CD4-positive, alpha-beta T cell treated with Interferon alpha-2 for 1 hour (primary cell): ENCODE measurements around the gene TTC39A.

Source experiments
- DNase-seq, 2 donors: peaks; one replicate each; pipeline ENCODE4 v3.0.0-alpha.2; 2020 to 2022

Gene TTC39A

GRCh38 chr1:51296383-51297357, 33.7 kb downstream of the TTC39A start:
- DNase-seq: peak; percentile 61 to 70

GRCh38 chr1:51295926-51296325, 34.4 kb downstream of the TTC39A start:
- no peak for DNase-seq

GRCh38 chr1:51294566-51295184, 35.7 kb downstream of the TTC39A start:
- no peak for DNase-seq

- DNase-seq: no peak
Measured at GRCh38 chr1:51293898-51294515, 36.4 kb downstream of the TTC39A start.

GRCh38 chr1:51290489-51290847, 39.9 kb downstream of the TTC39A start:
- no peak for DNase-seq

DNA sequence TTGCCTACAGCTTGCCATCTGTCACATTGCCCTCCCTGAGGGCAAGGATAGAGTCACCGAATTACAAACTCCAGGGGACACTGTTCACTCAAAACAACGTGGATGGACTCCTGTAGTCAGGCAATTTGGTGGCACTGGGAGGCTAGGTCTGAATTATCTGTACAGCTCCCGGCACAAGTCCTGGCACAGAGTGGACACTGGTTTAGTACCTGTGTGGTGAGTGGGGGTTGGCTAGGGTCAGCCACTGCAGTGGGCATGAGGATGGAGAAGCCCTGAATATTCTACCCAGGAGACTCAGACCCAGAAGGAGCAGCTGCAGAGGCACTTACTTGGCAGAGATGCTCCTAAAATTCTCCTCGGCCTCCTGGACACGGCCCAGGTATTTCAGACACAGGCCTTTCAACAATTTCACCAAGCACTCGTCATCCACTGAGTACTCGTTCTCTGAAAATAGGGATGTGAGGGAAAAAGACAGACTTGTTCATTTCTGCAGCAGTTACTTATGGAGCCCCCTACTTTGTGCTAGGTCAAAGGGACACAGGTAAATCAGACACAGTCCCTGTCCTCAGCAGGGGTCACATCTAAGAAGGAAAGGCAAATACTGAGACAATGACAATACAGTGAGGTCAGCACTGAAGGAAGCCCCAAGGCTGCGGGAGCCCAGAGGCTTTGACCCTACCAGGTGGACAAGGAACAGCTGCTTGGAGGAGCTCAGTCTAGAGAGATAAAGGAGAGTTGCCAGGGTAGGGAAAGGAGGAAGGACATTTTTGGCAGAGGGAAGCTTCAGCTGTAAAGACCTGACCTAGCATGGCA, 40.5 kb downstream of the TTC39A start:
- DNase-seq: no peak

DNA sequence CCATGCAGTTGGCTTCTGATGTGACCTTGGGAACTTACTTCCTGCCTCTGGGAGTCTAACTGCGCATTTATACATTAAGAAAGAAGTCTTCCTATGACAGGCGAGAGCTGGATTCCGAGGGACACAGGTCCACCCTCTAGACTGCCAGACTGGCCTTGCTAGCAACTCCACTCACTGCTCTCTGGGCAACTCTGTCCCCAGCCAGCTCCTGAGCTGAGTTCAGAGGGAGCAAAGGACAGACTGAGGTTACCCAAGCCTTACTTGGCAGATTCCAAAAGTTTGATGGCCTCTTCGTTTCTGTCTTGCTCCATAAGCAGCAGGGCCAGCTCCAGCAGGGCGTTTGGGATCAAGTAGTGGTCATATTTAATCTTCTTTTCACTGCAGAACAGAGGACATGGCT, 41.8 kb downstream of the TTC39A start:
- no peak for DNase-seq

- no peak for DNase-seq
Measured at GRCh38 chr1:51287966-51288365, 42.4 kb downstream of the TTC39A start.

GRCh38 chr1:51285055-51285454, 45.3 kb downstream of the TTC39A start:
- DNase-seq: no peak

GRCh38 chr1:51284487-51284954, 45.8 kb downstream of the TTC39A start:
- DNase-seq: no peak

- DNase-seq: no peak
Measured at GRCh38 chr1:51283979-51284378, 46.4 kb downstream of the TTC39A start.

- no peak for DNase-seq
Measured at GRCh38 chr1:51282605-51283004, 47.8 kb downstream of the TTC39A start.

DNA sequence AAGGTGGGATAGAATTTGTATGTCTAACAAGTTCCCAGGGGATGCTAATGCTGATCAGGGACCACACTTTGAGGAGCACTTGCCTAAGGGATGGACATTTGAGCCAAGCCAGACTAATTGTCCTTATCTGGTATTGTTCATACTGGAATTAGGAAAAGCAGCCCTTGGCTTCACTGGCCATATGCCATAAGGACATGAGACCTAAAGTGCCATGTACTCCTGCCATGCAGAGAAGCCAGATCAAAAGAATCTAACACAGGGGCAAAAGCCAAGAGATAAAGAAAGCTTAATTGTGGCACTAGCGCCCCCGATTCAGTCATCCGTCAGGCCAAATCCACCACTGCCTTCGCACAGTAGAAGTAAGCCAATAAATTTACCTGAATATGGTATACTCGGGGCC, 48.6 kb downstream of the TTC39A start:
- DNase-seq: no peak

DNA sequence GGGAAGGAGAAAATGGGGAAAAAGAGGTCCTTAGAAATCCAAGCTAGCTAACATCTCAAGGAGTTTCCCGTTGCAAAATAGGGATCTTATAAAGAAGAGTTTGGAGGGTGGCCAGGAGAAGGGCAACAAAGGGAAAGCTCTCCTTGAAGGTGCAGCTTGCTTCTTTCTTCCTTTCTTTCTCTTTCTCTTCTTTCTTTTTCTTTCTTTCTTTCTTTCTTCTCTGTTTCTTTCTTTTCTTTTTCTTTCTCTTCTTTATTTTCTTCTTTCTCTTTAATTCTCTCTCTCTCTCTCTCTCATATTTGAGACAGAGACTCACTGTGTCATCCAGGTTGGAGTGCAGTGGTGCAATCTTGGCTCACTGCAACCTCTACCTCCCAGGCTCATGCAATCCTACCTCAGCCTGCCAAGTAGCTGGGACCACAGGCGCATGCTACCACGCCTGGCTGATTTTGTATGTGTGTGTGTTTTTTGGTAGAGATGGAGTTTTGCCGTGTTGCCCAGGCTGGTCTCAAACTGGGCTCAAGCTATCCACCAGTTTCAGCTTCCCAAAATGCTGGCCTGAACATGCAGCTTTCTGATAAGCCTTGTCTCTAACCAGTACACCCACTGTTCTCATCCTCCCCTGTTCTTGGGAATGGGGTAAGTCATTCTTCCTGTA, 49.9 kb downstream of the TTC39A start:
- DNase-seq: no peak

- no peak for DNase-seq
Measured at GRCh38 chr1:51276286-51276685, 54.1 kb downstream of the TTC39A start.

- no peak for DNase-seq
Measured at GRCh38 chr1:51274676-51275075, 55.7 kb downstream of the TTC39A start.

- DNase-seq: no peak
Measured at GRCh38 chr1:51272916-51273315, 57.4 kb downstream of the TTC39A start.

- no peak for DNase-seq
Measured at GRCh38 chr1:51270751-51271150, 59.6 kb downstream of the TTC39A start.

- no peak for DNase-seq
Measured at GRCh38 chr1:51268634-51269033, 61.7 kb downstream of the TTC39A start.

- no peak for DNase-seq
Measured at GRCh38 chr1:51266791-51267190, 63.6 kb downstream of the TTC39A start.

DNA sequence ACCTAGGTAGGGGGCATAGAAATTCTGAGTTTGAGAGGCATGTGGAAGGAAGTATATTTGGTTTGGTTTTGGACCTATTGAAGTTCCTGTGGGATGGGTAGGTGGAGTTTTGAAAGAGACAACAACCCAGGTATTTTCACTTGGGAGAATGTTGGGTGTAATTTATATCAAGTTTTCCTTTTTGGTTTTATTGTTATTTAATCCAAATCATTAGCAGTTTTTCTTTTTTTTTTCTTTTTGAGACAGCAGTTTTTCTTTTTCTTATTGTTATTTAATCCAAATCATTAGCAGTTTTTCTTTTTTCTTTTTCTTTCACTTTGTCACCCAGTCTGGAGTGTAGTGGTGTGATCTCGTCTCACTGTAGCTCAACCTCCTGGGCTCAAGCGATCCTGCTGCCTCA, 64.2 kb downstream of the TTC39A start:
- DNase-seq: no peak

DNA sequence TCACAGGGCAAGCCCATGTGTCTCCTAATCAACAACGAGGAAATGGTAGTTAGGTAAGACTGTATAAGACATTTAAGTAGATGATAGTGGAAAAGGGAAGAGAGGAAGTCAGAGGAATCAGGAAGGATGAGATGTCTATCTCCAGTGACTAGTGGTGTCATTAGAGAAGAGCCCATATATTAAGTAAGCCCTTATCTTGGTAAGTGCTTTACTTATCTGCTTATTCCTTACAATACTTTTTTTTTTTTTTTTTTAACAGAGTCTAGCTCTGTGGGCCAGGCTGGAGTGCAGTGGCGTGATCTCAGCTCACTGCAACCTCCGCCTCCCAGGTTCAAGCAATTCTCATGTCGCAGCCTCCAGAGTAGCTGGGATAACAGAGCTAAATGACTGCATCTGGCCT, 64.7 kb downstream of the TTC39A start:
- DNase-seq: no peak
